Type B pancreatic cell (in vitro differentiated cells): Measurements from ENCODE around the gene NCSTN. TPM values are rescaled to one million over a fixed set of nuclear protein-coding genes. Genes with fewer than 3 reads are reported as not detected.

Experiments
- DNase-seq: peaks from one replicate; pipeline ENCODE4 v3.0.0; 2021; ENCODE audit warnings: mixed read lengths; ENCODE audit not compliant: unreplicated experiment; ENCODE audit errors: extremely low spot score
- H3K27ac Mint-ChIP-seq: 2 replicates; pipeline ENCODE4 v1.8.0; 2021; ENCODE audit warnings: mild to moderate bottlenecking, mixed read lengths
- H3K27me3 Mint-ChIP-seq: 2 replicates; pipeline ENCODE4 v1.8.0; 2021; ENCODE audit warnings: mixed read lengths
- H3K36me3 Mint-ChIP-seq: 2 replicates; pipeline ENCODE4 v1.8.0; 2021; ENCODE audit warnings: mixed read lengths
- H3K4me1 Mint-ChIP-seq: one replicate; pipeline ENCODE4 v1.8.0; 2021; ENCODE audit warnings: mixed read lengths; ENCODE audit not compliant: unreplicated experiment
- H3K4me3 Mint-ChIP-seq: 2 replicates; pipeline ENCODE4 v1.8.0; 2021; ENCODE audit warnings: mild to moderate bottlenecking, mixed read lengths
- H3K9me3 Mint-ChIP-seq: 2 replicates; pipeline ENCODE4 v1.8.0; 2021; ENCODE audit warnings: mixed read lengths
- CTCF ChIP-seq: fragments of 200-600 bp; sonication (generic); conservative IDR thresholded peaks from 2 replicates; pipeline ENCODE4 v1.5.0; 2021; ENCODE audit warnings: antibody characterized with exemption, mild to moderate bottlenecking
- total RNA-seq: library from RNA; stranded (reverse); gene quantifications from 2 replicates; pipeline ENCODE4 v1.2.1, GENCODE V29; 2021; ENCODE audit warnings: low replicate concordance

The NCSTN gene
- total RNA-seq, 1 donor from 2014 or later, result 104 TPM

DNA sequence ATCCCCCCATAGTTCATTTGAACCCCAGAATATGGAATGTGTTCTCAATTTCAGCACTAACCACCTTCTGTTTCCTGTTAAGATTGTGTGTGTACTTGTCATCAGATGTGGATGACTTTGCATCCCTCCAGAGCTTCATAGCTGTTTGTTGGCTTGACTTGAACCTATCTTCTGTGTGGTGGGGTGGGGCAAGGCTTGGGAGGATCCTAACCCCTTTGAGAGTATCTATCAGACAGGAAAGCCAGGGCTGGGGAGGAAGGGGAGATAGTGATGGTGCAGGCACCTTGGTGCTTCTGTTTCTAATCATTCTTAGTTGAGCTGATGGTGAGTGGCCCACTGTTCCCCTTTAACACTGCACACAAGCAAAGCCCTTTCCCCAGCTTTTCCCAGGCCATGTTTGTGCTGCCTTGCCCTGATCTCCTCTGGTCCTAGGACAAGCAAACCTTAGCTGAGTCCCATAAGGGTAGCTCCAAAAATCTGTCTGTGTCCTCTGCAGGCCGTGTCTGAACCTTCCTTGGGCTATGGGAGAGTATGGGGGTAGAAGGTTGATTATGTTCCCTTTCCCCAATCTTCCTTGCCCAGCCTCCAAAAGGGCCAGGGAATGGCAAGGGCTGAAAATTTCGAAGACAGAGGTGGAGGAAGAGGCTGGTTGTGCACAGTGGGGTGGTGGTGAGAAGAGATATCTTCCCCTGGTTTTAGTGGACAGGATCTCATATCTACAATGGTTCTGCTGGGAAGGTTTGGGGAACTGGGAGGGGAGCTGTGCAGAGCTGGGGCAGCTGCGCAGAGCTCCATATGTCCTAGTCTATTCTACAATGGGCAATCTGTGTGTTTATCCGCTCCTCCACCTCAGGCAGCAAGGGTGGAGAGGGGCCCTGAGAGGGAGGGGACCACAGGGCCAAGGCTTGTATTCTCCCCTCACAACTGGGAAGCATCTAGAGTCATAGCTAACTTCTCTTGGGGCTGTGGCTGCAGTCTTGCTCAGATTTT, 25.0 kb downstream of the NCSTN start:
- no peaks in the 10 kb centered on the region for H3K9me3 Mint-ChIP-seq
- no peak for TF ChIP-seq CTCF
- peak; percentile 34 for DNase-seq
- peaks cover 13% of the 10 kb centered on the region for H3K27me3 Mint-ChIP-seq
- peaks cover 17% of the 10 kb centered on the region for H3K4me1 Mint-ChIP-seq
- no peak overlapping the region for H3K4me3 Mint-ChIP-seq
- H3K36me3 Mint-ChIP-seq, result no peaks in the 10 kb centered on the region
- no peak overlapping the region for H3K27ac Mint-ChIP-seq

DNA sequence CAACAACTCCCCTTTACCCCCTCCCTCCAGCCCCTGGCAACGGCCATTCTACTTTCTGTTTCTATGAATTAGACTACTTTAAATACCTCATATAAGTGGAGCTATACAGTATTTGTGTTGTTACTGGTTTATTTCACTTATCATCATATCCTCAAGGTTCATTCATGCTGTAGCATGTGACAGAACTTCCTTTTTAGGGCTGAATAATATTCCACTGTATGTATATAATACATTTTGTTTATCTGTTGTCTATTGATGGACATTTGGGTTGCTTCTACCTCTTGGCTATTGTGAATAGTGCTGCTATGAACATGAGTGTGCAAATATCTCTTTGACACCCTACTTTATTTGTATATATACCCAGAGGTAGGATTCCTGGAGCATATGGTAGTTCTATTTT, 25.9 kb downstream of the NCSTN start:
- no peak overlapping the region for H3K4me3 Mint-ChIP-seq
- H3K27me3 Mint-ChIP-seq, result peaks cover 13% of the 10 kb centered on the region
- H3K9me3 Mint-ChIP-seq, result no peaks in the 10 kb centered on the region
- no peak for TF ChIP-seq CTCF
- peaks cover 17% of the 10 kb centered on the region for H3K4me1 Mint-ChIP-seq
- no peaks in the 10 kb centered on the region for H3K36me3 Mint-ChIP-seq
- DNase-seq, result no peak
- H3K27ac Mint-ChIP-seq, result no peak overlapping the region

DNA sequence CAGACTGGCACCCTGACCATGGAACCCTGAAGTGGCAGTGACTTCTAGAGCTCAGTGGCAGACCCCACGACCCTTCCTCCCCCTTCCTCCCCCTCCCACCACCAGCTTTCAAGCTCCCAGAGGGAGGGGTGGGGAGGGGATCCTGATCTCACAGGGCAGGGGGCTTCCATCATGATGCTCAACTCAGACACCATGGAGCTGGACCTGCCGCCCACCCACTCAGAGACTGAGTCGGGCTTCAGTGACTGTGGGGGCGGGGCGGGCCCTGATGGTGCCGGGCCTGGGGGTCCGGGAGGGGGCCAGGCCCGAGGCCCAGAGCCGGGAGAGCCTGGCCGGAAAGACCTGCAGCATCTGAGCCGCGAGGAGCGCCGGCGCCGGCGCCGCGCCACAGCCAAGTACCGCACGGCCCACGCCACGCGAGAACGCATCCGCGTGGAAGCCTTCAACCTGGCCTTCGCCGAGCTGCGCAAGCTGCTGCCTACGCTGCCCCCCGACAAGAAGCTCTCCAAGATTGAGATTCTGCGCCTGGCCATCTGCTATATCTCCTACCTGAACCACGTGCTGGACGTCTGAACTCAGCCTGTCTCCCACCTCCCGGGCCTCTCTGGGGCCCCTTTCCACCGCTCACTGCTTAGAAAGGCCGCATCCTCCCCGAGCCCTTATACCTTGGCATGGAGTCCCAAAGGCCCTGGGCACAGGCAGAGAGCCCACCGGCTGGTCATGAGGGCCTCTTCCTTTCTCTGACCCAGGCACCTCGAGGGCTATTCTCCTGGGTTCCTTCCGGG, 27.6 kb downstream of the NCSTN start:
- no peak overlapping the region for H3K4me3 Mint-ChIP-seq

GRCh38 chr1:160371346-160371631, 28.1 kb downstream of the NCSTN start:
- no peak overlapping the region for H3K4me3 Mint-ChIP-seq
- peaks cover 22% of the 10 kb centered on the region for H3K4me1 Mint-ChIP-seq
- H3K27ac Mint-ChIP-seq, result no peak overlapping the region
- no peak for TF ChIP-seq CTCF
- peak; percentile 34 for DNase-seq
- H3K9me3 Mint-ChIP-seq, result no peaks in the 10 kb centered on the region
- no peaks in the 10 kb centered on the region for H3K36me3 Mint-ChIP-seq
- H3K27me3 Mint-ChIP-seq, result peaks cover 18% of the 10 kb centered on the region

More for the DNA sequence above, 27.6 kb downstream of the NCSTN start:
- DNase-seq, result peak; percentile 60
- Mint-ChIP-seq H3K9me3 (no peaks in the 10 kb centered on the region), H3K36me3 (no peaks in the 10 kb centered on the region), H3K27ac (no peak overlapping the region), H3K4me1 (peaks cover 18% of the 10 kb centered on the region), H3K27me3 (peaks cover 17% of the 10 kb centered on the region)
- no peak for TF ChIP-seq CTCF

DNA sequence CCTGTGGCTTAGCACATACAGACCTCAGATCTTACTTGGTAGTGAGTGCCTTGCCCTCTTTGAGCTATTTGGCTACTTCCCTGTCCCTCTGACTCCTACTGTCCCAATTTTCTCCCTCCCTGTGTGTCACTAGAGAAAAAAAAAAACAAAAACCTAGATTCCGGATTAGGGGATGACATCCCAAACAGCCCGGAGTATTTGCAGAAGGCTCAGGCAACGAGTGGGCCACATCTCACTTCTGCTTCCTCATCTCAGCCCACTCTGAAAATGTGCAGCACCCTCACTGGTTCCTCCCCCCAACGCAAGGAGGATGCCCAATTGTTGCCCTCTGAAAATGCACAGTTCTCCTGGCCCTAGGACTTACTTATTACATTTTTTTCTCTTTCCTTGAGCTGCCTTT, 28.6 kb downstream of the NCSTN start:
- Mint-ChIP-seq H3K36me3 (no peaks in the 10 kb centered on the region), H3K27ac (no peak overlapping the region), H3K4me3 (no peak overlapping the region), H3K27me3 (peaks cover 22% of the 10 kb centered on the region), H3K9me3 (no peaks in the 10 kb centered on the region), H3K4me1 (peaks cover 26% of the 10 kb centered on the region)
- DNase-seq, result peak; percentile 39
- no peak for TF ChIP-seq CTCF
